Gastroesophageal sphincter (tissue), 4 donors: Measurements from ENCODE around the gene WWP2. TPM values are rescaled to one million over a fixed set of nuclear protein-coding genes. Genes with fewer than 3 reads are reported as not detected.

Experiments used
- ATAC-seq: fragments of 150-250 bp; one replicate; pipeline ENCODE4 v1.9.1; 2016; ENCODE audit warnings: mild to moderate bottlenecking, moderate library complexity
- H3K27ac ChIP-seq, 4 donors: fragments of 200-600 bp; sonication (generic) in 3 of 4; 1 replicate in 3 of 4; 2 replicates in 1 of 4; pipeline ENCODE4 v1.5.1; 2016 to 2019
- H3K27me3 ChIP-seq: fragments of 200-600 bp; sonication (generic); one replicate; pipeline ENCODE4 v1.5.1; 2019
- H3K36me3 ChIP-seq, 2 donors: fragments of 200-600 bp; sonication (generic); one replicate each; pipeline ENCODE4 v1.5.1; 2019; ENCODE audit warnings: control low read depth in 1 of 2
- H3K4me1 ChIP-seq, 3 donors: fragments of 200-600 bp; sonication (generic); 1 replicate in 2 of 3; 2 replicates in 1 of 3; pipeline ENCODE4 v1.5.1; 2016 to 2019; ENCODE audit warnings: control low read depth in 2 of 3
- H3K4me3 ChIP-seq, 2 donors: fragments of 200-600 bp; sonication (generic); one replicate each; pipeline ENCODE4 v1.5.1; 2019; ENCODE audit warnings: mild to moderate bottlenecking in 1 of 2, moderate library complexity in 1 of 2
- H3K9me3 ChIP-seq, 3 donors: fragments of 200-600 bp; sonication (generic); one replicate each; pipeline ENCODE4 v1.5.1; 2017 to 2019; ENCODE audit warnings: control low read depth in 2 of 3
- EP300 ChIP-seq: sonication (generic); formaldehyde crosslinking; IDR thresholded peaks from one replicate; pipeline ENCODE4 v1.6.1; 2017; ENCODE audit warnings: antibody characterized with exemption, mild to moderate bottlenecking
- POLR2A ChIP-seq, 2 donors: fragments of 450-650 bp; IDR thresholded peaks; one replicate each; pipeline ENCODE4 v1.6.1; 2017; ENCODE audit warnings: antibody characterized with exemption in 2 of 2, mild to moderate bottlenecking in 2 of 2, moderate library complexity in 1 of 2
- POLR2AphosphoS5 ChIP-seq: sonication (generic); formaldehyde crosslinking; IDR thresholded peaks from one replicate; pipeline ENCODE4 v1.6.1; 2017; ENCODE audit warnings: antibody characterized with exemption
- WGBS, 2 donors: methylation state at CpG; one replicate each; pipeline ENCODE4 v1.1.5; 2018; ENCODE audit warnings: low coverage in 1 of 2; 5-methylcytosine and 5-hydroxymethylcytosine counted together
- total RNA-seq, 4 donors: library from RNA; depleted of rRNA; stranded (reverse); fragments of >200 nt; gene quantifications; one replicate each; pipeline ENCODE4 v1.1.0, GENCODE V29; 2016
- TF ChIP-seq, protein P1 (sequence below), 4 experiments: fragments of 200-600 bp in 2 of 4; fragments of 450-650 bp in 2 of 4; sonication (generic) in 1 of 4; IDR thresholded peaks; one replicate each; pipeline ENCODE4 v1.5.1; 2017 to 2019; ENCODE audit warnings: antibody characterized with exemption in 4 of 4, mild to moderate bottlenecking in 2 of 4, moderate library complexity in 2 of 4

The WWP2 gene
- total RNA-seq, 4 donors from 2014 or later = 23.4 to 31.9 (median 28.8) TPM

- Histone ChIP-seq H3K4me3 (no peak overlapping the region), H3K36me3 (peaks cover 0 to 12% of the 10 kb centered on the region in 2 donors), H3K27me3 (no peaks in the 10 kb centered on the region), H3K4me1 (peaks cover 0 to 45% (median 0%) of the 10 kb centered on the region in 3 donors), H3K27ac (no peak overlapping the region), H3K9me3 (no peaks in the 10 kb centered on the region)
- no peak for TF ChIP-seq EP300
- no peak for TF ChIP-seq POLR2A (IDR thresholded peaks at IDR 0.05)
- TF ChIP-seq, protein P1, sequence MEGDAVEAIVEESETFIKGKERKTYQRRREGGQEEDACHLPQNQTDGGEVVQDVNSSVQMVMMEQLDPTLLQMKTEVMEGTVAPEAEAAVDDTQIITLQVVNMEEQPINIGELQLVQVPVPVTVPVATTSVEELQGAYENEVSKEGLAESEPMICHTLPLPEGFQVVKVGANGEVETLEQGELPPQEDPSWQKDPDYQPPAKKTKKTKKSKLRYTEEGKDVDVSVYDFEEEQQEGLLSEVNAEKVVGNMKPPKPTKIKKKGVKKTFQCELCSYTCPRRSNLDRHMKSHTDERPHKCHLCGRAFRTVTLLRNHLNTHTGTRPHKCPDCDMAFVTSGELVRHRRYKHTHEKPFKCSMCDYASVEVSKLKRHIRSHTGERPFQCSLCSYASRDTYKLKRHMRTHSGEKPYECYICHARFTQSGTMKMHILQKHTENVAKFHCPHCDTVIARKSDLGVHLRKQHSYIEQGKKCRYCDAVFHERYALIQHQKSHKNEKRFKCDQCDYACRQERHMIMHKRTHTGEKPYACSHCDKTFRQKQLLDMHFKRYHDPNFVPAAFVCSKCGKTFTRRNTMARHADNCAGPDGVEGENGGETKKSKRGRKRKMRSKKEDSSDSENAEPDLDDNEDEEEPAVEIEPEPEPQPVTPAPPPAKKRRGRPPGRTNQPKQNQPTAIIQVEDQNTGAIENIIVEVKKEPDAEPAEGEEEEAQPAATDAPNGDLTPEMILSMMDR (IDR thresholded peaks at IDR 0.05) = no peak
- no peak for TF ChIP-seq POLR2AphosphoS5
- ATAC-seq = no peak
- WGBS, 2 donors = 100% methylated on average over 1 to 5 of the region's 5 CpGs
Measured at GRCh38 chr16:69837380-69837779, 75.2 kb downstream of the WWP2 start.

DNA sequence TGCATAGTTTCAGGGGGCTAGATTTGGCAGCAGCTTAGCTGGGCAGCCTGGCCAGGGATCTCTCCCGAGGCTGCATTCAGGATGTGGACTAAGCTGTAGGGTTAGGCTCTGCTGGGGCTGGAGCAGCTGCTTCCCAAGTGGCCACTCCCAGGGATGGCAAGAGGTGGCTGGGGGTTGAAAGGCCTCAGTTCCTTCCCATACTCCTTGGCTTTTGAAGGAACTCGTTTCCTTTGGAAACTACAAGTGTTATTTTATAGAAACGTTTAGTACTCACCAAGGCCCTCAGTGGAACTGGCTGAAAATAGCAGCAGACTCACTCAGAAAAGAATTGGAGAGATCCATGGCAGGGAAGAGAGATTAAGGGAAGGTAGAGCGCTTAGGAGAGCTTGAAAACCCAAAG is 76.4 kb downstream of the WWP2 start:
- no peak for TF ChIP-seq POLR2AphosphoS5
- TF ChIP-seq, protein P1 (IDR thresholded peaks at IDR 0.05) = no peak
- TF ChIP-seq EP300 = no peak
- no peak for TF ChIP-seq POLR2A (IDR thresholded peaks at IDR 0.05)
- WGBS, 2 donors = 49 to 100% methylated on average over 1 to 4 of the region's 4 CpGs
- Histone ChIP-seq H3K36me3 (peaks cover 0 to 17% of the 10 kb centered on the region in 2 donors), H3K27ac (peak overlapping the region in 3 of 4 donors; percentile 45 to 57 (median 48)), H3K9me3 (no peaks in the 10 kb centered on the region), H3K4me3 (no peak overlapping the region), H3K27me3 (no peaks in the 10 kb centered on the region), H3K4me1 (peaks cover 0 to 45% (median 0%) of the 10 kb centered on the region in 3 donors)
- peak; percentile 57 for ATAC-seq

GRCh38 chr16:69839240-69839688 is 77.1 kb downstream of the WWP2 start:
- WGBS, 2 donors = 23 to 40% methylated on average over 2 of the region's 2 CpGs
- peaks cover 0 to 17% of the 10 kb centered on the region in 2 donors for H3K36me3 ChIP-seq
- peaks cover 0 to 42% (median 0%) of the 10 kb centered on the region in 3 donors for H3K4me1 ChIP-seq
- no peak overlapping the region for H3K4me3 ChIP-seq
- H3K27ac ChIP-seq = peak overlapping the region in 3 of 4 donors; percentile 45 to 57 (median 48)
- H3K9me3 ChIP-seq = no peaks in the 10 kb centered on the region
- TF ChIP-seq POLR2AphosphoS5 = no peak
- TF ChIP-seq POLR2A (IDR thresholded peaks at IDR 0.05) = no peak
- TF ChIP-seq EP300 = no peak
- TF ChIP-seq, protein P1 (IDR thresholded peaks at IDR 0.05) = no peak
- no peaks in the 10 kb centered on the region for H3K27me3 ChIP-seq
- ATAC-seq = no peak

DNA sequence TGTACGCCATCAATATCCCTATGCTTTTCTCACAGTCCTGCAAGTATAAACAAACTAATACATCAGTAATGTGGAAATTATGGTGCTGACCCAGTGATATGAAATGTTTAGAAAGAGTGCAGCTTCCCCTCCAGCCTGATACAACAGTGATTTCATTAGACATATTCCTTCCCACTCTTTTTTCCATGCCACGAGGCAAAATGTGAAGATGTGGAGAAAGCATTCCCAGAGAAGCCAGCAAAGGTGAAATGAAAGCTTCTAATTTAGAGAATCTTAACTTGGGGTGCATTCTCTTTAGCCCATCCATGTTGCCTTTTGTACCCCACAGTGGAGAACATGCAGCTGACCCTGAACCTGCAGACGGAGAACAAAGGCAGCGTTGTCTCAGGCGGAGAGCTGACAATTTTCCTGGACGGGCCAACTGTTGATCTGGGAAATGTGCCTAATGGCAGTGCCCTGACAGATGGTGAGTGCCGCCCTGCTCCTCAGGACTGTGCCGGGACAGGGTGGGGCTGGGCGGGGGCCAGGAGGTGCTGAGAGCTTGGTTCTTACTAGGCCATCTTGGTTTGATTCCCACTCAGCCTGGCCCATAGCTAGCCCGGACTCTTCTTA is 77.8 kb downstream of the WWP2 start:
- Histone ChIP-seq H3K36me3 (peaks cover 0 to 21% of the 10 kb centered on the region in 2 donors), H3K9me3 (no peaks in the 10 kb centered on the region), H3K4me1 (peaks cover 0 to 36% (median 0%) of the 10 kb centered on the region in 3 donors), H3K27me3 (no peaks in the 10 kb centered on the region), H3K27ac (peak overlapping the region in 2 of 4 donors; percentile 28 to 31), H3K4me3 (no peak overlapping the region)
- TF ChIP-seq, protein P1 (IDR thresholded peaks at IDR 0.05) = no peak
- TF ChIP-seq EP300 (no peak), POLR2A (IDR thresholded peaks at IDR 0.05) (no peak), POLR2AphosphoS5 (no peak)
- WGBS, 2 donors = 65 to 92% methylated on average over 2 to 3 of the region's 10 CpGs
- ATAC-seq = peak; percentile 31

DNA sequence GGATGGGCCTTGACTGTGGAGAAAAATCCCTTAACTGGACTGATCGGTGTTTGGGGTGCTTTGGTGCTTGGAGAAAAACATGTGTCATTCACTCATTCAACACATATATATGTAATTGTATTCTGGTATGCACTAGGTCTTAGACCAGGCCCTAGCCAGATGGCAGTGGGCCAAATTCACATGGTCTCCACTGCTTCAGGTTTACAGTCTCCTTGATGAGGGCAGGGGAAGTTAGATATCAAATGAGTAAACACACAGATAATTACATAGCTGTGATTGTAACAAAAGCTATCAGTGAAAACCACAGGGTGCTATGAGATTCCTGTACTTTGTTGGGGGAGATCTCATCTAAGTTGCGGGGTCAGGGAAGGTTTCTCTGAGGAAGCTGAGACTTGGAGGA is 78.8 kb downstream of the WWP2 start:
- Histone ChIP-seq H3K4me1 (peaks cover 0 to 31% (median 0%) of the 10 kb centered on the region in 3 donors), H3K4me3 (no peak overlapping the region), H3K36me3 (peaks cover 0 to 22% of the 10 kb centered on the region in 2 donors), H3K27ac (no peak overlapping the region), H3K9me3 (no peaks in the 10 kb centered on the region), H3K27me3 (no peaks in the 10 kb centered on the region)
- TF ChIP-seq, protein P1 (IDR thresholded peaks at IDR 0.05) = no peak
- TF ChIP-seq POLR2A (IDR thresholded peaks at IDR 0.05) (no peak), EP300 (no peak), POLR2AphosphoS5 (no peak)
- WGBS, 2 donors = 50 to 100% methylated on average over 1 to 2 of the region's 2 CpGs
- ATAC-seq = no peak
